ENCODE results near the gene CDYL. TPM values are rescaled to one million over a fixed set of nuclear protein-coding genes. Genes with fewer than 3 reads are reported as not detected.

Gene CDYL, protein sequence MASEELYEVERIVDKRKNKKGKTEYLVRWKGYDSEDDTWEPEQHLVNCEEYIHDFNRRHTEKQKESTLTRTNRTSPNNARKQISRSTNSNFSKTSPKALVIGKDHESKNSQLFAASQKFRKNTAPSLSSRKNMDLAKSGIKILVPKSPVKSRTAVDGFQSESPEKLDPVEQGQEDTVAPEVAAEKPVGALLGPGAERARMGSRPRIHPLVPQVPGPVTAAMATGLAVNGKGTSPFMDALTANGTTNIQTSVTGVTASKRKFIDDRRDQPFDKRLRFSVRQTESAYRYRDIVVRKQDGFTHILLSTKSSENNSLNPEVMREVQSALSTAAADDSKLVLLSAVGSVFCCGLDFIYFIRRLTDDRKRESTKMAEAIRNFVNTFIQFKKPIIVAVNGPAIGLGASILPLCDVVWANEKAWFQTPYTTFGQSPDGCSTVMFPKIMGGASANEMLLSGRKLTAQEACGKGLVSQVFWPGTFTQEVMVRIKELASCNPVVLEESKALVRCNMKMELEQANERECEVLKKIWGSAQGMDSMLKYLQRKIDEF
- 10 to 100 TPM; 42.2 to 70.6 (median 49.0) TPM for total RNA-seq

DNA sequence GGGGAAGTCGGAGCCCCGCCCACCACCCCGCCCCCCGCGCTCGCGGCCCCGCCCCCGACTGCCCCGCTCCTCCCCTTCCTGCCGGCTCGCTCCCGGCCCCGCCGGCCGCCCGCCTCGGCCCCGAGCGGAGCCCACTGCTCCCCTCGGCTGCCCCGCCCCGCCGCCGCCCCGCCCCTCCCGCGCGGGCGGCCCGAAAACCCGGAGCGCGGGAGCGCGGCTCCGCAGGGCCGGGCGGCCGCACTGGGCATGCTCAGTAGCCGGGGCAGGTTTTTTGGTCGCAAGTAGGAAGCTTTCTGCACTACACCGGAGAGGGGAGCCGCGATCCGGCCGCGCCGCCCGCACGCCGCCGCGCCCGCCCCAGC, at the start of gene CDYL:
TSS of gene CDYL (plus strand) at position 274 of the 362 bp plus-strand sequence. CDS start 380 bp downstream, outside the sequence.
- Histone ChIP-seq H3K36me3 (no peaks in the 10 kb centered on the region), H3K27ac (peak within 1 kb of the TSS; percentile 91), H3K4me3 (peak within 1 kb of the TSS; percentile 76), H3K4me1 (peaks cover 25% of the 10 kb centered on the region), H3K27me3 (no peaks in the 10 kb centered on the region), H3K9me3 (peaks cover 6% of the 10 kb centered on the region)
- WGBS = no CpG with 5 or more reads among the region's 55 CpGs
- TF ChIP-seq POLR2A (IDR thresholded peaks at IDR 0.05) (peak in 1 of 2 donors; percentile 29), EP300 (IDR thresholded peaks at IDR 0.05) (no peak)
- DNase-seq (ENCODE audit: low spot score in 2 of 2) = peak; percentile 88 to 89

DNA sequence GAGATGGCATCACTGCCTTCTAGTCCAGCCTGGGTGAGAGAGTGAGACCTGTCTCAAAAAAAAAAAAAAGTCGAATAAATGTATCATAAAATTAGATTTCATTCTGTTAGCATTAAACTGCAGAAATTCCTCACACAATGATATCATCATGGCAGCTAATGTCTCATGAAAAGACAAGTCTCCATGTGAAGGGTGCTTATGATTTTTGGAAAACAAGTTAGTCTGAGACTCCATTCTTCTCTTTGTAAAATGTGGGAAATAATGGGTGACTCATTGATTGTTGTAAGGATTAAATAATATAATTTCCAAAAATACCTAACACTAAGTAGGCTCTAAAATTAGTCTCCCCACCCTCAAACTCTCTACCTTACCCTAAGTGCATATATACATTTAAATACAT, 49.6 kb upstream of the CDYL start:
- no peak for DNase-seq (ENCODE audit: low spot score in 2 of 2)
- no peaks in the 10 kb centered on the region for H3K27me3 ChIP-seq
- H3K36me3 ChIP-seq = no peaks in the 10 kb centered on the region
- no peaks in the 10 kb centered on the region for H3K4me1 ChIP-seq
- no peak overlapping the region for H3K27ac ChIP-seq
- H3K9me3 ChIP-seq = no peaks in the 10 kb centered on the region
- H3K4me3 ChIP-seq = no peak overlapping the region
- WGBS = 78% methylated on average over 1 of the region's 1 CpG
- TF ChIP-seq EP300 (IDR thresholded peaks at IDR 0.05) (no peak), POLR2AphosphoS5 (IDR thresholded peaks at IDR 0.05) (no peak), POLR2A (IDR thresholded peaks at IDR 0.05) (no peak)
- TF ChIP-seq, protein P1, sequence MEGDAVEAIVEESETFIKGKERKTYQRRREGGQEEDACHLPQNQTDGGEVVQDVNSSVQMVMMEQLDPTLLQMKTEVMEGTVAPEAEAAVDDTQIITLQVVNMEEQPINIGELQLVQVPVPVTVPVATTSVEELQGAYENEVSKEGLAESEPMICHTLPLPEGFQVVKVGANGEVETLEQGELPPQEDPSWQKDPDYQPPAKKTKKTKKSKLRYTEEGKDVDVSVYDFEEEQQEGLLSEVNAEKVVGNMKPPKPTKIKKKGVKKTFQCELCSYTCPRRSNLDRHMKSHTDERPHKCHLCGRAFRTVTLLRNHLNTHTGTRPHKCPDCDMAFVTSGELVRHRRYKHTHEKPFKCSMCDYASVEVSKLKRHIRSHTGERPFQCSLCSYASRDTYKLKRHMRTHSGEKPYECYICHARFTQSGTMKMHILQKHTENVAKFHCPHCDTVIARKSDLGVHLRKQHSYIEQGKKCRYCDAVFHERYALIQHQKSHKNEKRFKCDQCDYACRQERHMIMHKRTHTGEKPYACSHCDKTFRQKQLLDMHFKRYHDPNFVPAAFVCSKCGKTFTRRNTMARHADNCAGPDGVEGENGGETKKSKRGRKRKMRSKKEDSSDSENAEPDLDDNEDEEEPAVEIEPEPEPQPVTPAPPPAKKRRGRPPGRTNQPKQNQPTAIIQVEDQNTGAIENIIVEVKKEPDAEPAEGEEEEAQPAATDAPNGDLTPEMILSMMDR (IDR thresholded peaks at IDR 0.05) = no peak

DNA sequence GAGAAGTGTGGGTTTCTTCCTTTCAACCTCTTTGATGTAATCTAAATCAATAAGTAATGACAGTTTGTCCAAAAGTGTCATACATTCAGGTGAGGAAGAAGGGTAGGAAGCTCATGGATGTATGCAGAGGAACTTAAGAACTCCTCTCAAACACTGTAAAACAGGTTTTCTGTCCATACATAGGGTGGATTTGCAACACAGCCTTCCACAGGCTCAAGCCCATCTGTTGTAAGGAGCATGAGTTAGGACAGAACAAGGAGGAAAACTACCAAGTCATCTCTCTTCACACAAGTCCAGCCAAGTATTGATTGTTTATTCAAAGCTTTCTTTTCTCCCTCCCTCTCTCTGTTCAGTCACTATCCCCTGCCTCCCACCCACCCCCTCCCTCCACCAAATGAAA, 49.0 kb upstream of the CDYL start:
- no peak overlapping the region for H3K27ac ChIP-seq
- H3K4me1 ChIP-seq = no peaks in the 10 kb centered on the region
- no peak for TF ChIP-seq EP300 (IDR thresholded peaks at IDR 0.05)
- TF ChIP-seq POLR2A (IDR thresholded peaks at IDR 0.05) = no peak
- TF ChIP-seq, protein P1 (IDR thresholded peaks at IDR 0.05) = no peak
- no peak for TF ChIP-seq POLR2AphosphoS5 (IDR thresholded peaks at IDR 0.05)
- no peak overlapping the region for H3K4me3 ChIP-seq
- no peaks in the 10 kb centered on the region for H3K27me3 ChIP-seq
- H3K36me3 ChIP-seq = no peaks in the 10 kb centered on the region
- DNase-seq (ENCODE audit: low spot score in 2 of 2) = no peak
- H3K9me3 ChIP-seq = no peaks in the 10 kb centered on the region

GRCh38 chr6:4727671-4728435, 48.4 kb upstream of the CDYL start:
- H3K9me3 ChIP-seq = no peaks in the 10 kb centered on the region
- 48% methylated on average over 8 of the region's 8 CpGs for WGBS
- peaks cover 4% of the 10 kb centered on the region for H3K4me1 ChIP-seq
- no peak overlapping the region for H3K4me3 ChIP-seq
- TF ChIP-seq POLR2AphosphoS5 (IDR thresholded peaks at IDR 0.05) = no peak
- TF ChIP-seq, protein P1 (IDR thresholded peaks at IDR 0.05) = no peak
- no peaks in the 10 kb centered on the region for H3K27me3 ChIP-seq
- H3K36me3 ChIP-seq = no peaks in the 10 kb centered on the region
- H3K27ac ChIP-seq = no peak overlapping the region
- no peak for DNase-seq (ENCODE audit: low spot score in 2 of 2)

DNA sequence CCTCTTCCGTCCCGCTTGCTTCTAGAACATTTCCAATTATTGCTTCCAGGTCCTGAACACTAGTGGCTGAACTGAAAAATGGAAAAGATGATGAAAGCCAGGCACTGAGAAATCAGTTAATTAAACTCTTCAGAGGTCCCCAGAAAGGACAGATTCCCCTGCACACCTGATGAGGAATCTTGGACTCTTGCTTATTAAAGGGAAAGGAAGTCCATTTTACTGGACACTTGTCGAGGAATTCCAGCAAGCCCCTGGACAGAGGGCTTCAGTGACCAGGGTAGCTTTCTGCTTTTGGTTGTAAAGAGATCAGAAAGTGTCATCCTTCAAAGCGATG, 47.8 kb upstream of the CDYL start:
- peaks cover 7% of the 10 kb centered on the region for H3K4me1 ChIP-seq
- H3K27me3 ChIP-seq = no peaks in the 10 kb centered on the region
- H3K4me3 ChIP-seq = no peak overlapping the region
- no peak for TF ChIP-seq EP300 (IDR thresholded peaks at IDR 0.05)
- no peak for TF ChIP-seq POLR2AphosphoS5 (IDR thresholded peaks at IDR 0.05)
- no peak for DNase-seq (ENCODE audit: low spot score in 2 of 2)
- H3K9me3 ChIP-seq = no peaks in the 10 kb centered on the region
- H3K36me3 ChIP-seq = no peaks in the 10 kb centered on the region
- no peak overlapping the region for H3K27ac ChIP-seq
- 87% methylated on average over 4 of the region's 4 CpGs for WGBS

GRCh38 chr6:4728926-4729325, 47.3 kb upstream of the CDYL start:
- no peaks in the 10 kb centered on the region for H3K9me3 ChIP-seq
- no peak overlapping the region for H3K27ac ChIP-seq

More at GRCh38 chr6:4728926-4729325, 47.3 kb upstream of the CDYL start:
- H3K4me3 ChIP-seq = no peak overlapping the region
- H3K36me3 ChIP-seq = no peaks in the 10 kb centered on the region
- WGBS = 74% methylated on average over 2 of the region's 2 CpGs
- peaks cover 8% of the 10 kb centered on the region for H3K4me1 ChIP-seq
- no peaks in the 10 kb centered on the region for H3K27me3 ChIP-seq
- no peak for DNase-seq (ENCODE audit: low spot score in 2 of 2)
- TF ChIP-seq EP300 (IDR thresholded peaks at IDR 0.05) (no peak), POLR2A (IDR thresholded peaks at IDR 0.05) (no peak), POLR2AphosphoS5 (IDR thresholded peaks at IDR 0.05) (no peak)
- TF ChIP-seq, protein P1 (IDR thresholded peaks at IDR 0.05) = no peak

Measured in suprapubic skin (tissue), 4 donors.